K562 (cell line): Measurements from ENCODE around the gene TEX14. TPM values are rescaled to one million over a fixed set of nuclear protein-coding genes. Genes with fewer than 3 reads are reported as not detected.

Experiments used
- E2F6 ChIP-seq, 2 experiments: IDR thresholded peaks; 2 replicates each; pipeline ENCODE4 v1.6.1; 2011; ENCODE audit warnings: borderline replicate concordance in 1 of 2, control low read depth in 1 of 2, low read depth in 1 of 2, low read length in 1 of 2, mild to moderate bottlenecking in 1 of 2, mixed read lengths in 1 of 2, moderate library complexity in 1 of 2; ENCODE audit not compliant: insufficient read depth in 1 of 2, insufficient read length in 1 of 2, poor library complexity in 1 of 2, severe bottlenecking in 1 of 2; ENCODE audit errors: extremely low read depth in 1 of 2
- GATAD2B ChIP-seq: fragments of 450-650 bp; IDR thresholded peaks from 2 replicates; pipeline ENCODE4 v1.6.1; 2017; ENCODE audit warnings: mild to moderate bottlenecking, borderline replicate concordance
- GMEB1 ChIP-seq: fragments of 250-450 bp; sonication (Bioruptor Pico); IDR thresholded peaks from 2 replicates; pipeline ENCODE4 v1.4.0; 2020; ENCODE audit warnings: mild to moderate bottlenecking
- NR3C1 ChIP-seq: sonication (generic); formaldehyde crosslinking; IDR thresholded peaks from 2 replicates; pipeline ENCODE4 v1.8.1; 2022; ENCODE audit warnings: missing genetic modification reagents
- RB1 ChIP-seq: fragments of 450-650 bp; IDR thresholded peaks from 2 replicates; pipeline ENCODE4 v1.6.1; 2017; ENCODE audit warnings: low read depth, mild to moderate bottlenecking
- UBTF ChIP-seq, 2 experiments: IDR thresholded peaks; 2 replicates each; pipeline ENCODE4 v1.6.1; 2012; ENCODE audit warnings: improper control_type of control experiment in 2 of 2, low read depth in 2 of 2, low read length in 2 of 2, borderline replicate concordance in 1 of 2
- ZBTB7A ChIP-seq: IDR thresholded peaks from 2 replicates; pipeline ENCODE4 v1.6.1; 2011; ENCODE audit warnings: low read depth, mild to moderate bottlenecking, low read length, moderate library complexity, borderline replicate concordance; ENCODE audit not compliant: control insufficient read depth
- polyA plus RNA-seq, 8 experiments: library from polyadenylated mRNA; depleted of rRNA in 4 of 8; stranded (reverse) in 5 of 8; unstranded in 3 of 8; fragments of >200 nt; fragmentation: Nextera tagmentation in 2 of 8; fragmentation: Illumina TruSeq in 1 of 8; extraction: Ambion mirVana in 2 of 8; extraction: Trizol in 1 of 8; gene quantifications; 2 replicates each; pipeline versions ENCODE4 v1.2.1 to v1.2.3, GENCODE V29; 2011 to 2014; ENCODE audit warnings: inconsistent platforms in 1 of 8, missing spikeins in 1 of 8
- total RNA-seq, 7 experiments: library from RNA; depleted of rRNA in 6 of 7; stranded (reverse); fragments of >200 nt in 6 of 7; fragmentation: Illumina TruSeq in 2 of 7; extraction: Trizol in 2 of 7; gene quantifications; 2 replicates each; pipeline versions ENCODE4 v1.2.1 to v1.2.3, GENCODE V29; 2011 to 2021; ENCODE audit warnings: low replicate concordance in 1 of 7

Gene TEX14
- total and polyA plus RNA-seq, 9 of the 15 experiments (the other 6 are each of a cell fraction or from before 2014, with no cell fraction given), result 0.05 to 0.12 (median 0.09) TPM; not detected in 1

- TF ChIP-seq RB1 (peak; percentile 78; the same call in 1 of the 2 replicates), GMEB1 (0 out of 2 replicates have a peak, but pooled peaks have one; percentile 53), GATAD2B (0 out of 2 replicates have a peak, but pooled peaks have one; percentile 60), ZBTB7A (peak; percentile 67; the same call in 1 of the 2 replicates), E2F6 (IDR thresholded peaks at IDR 0.05; ENCODE audit: borderline replicate concordance in 1 of 2, extremely low read depth in 1 of 2, insufficient read depth in 1 of 2, insufficient read length in 1 of 2, low read depth in 1 of 2, low read length in 1 of 2, poor library complexity in 1 of 2, severe bottlenecking in 1 of 2) (peak in 1 of 2 experiments; percentile 51), UBTF (IDR thresholded peaks at IDR 0.05; ENCODE audit: borderline replicate concordance in 1 of 2, low read depth in 2 of 2, low read length in 2 of 2) (0 out of 4 replicates have a peak, but pooled peaks of 1 of the 2 experiments have one; percentile 57), NR3C1 (CRISPR knock-in tag) (no peak)
These were observed 159.9 kb downstream of the TEX14 start (continued) for GRCh38 chr17:58531661-58532554.
